Measurements from ENCODE around the gene MAP2K5.

The MAP2K5 gene

DNA sequence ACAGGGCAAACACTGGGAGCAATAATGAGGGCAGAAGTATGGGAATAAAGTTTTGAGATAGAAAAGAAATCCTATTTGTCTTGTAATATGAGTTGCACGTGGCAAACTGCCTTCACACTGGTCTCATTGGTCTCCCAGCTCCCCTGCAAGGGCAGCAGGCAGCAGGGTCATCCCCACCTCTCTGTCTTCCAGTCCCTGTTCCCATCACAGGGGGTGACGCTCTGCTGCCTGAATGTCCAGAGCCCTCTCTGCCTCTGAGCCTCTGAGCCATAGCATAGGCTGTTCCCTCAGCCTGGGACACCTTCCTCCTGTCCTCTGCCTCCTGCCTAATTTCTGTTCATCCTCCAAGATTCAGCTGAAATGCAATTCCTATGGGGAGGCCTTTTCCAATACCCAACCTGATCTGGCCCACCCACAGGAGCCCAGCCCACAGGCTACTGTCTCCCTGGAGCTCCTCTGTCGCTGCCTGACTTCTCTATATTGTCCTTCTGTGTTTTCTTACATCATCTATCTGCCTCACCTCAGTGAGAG is 270.7 kb downstream of the MAP2K5 start:
- FAIRE-seq: no peak

DNA sequence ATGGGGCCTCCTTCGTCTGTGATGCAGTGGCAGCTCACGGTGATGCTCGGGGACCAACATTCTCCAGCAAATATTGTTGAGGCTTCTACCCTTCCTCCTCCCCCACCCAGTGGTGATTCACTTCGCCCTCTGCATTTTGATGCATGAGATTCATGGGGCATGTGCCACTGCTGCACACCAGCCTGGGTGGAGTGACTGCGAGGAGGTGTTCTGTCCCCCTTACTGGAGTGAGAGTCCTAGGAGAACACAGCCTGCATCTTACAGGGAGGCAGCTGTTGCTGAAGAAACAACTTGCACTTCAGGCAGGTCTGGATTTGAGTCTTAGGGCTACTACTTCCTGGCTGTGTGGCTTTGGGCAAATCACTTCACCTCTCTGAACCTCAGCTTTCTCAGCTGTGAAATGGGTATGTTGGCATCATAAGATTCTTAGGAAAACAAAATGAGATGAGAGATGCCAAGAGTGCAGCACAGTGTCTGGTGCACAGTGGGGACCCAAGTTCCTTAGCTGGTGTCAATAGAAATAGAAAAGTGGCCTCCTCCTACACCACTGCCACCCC is 272.6 kb downstream of the MAP2K5 start:
- no peak for FAIRE-seq

DNA sequence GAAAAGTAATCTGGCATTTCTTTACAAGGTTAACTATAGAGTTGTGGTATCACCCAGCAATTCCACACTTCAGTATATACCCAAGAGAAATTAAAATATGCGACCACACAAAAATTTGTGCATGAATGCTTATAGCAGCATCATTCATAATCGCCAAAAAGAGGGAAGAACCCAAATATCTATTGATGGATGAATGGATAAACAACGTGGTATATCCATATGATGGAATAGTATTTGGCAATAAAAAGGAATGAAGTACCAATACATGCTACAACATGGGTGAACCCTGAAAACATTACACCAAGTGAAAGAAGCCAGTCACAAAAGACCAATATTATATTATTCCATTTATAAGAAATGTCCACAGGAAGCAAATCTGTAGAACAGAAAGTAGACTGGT is 274.2 kb downstream of the MAP2K5 start:
- no peak for FAIRE-seq

DNA sequence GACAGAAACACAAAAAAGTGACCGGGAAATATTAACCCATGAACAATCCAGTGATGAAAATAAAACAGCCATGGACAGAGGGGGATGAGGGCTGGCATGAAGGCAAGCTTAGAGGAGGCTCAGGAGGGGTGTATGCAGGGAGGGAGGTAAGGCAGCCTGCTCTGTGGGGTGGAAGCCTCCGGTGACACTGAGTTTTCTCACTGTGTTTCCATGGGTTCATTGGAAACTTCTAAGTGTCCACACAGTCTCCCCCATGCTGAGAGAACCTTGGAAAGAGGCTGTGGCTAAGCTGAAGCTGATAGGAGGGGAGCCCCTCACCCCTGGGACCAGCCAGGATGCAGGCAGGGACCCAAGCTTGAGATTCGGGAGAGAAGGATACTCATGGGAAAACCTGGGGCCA is 276.0 kb downstream of the MAP2K5 start:
- no peak for FAIRE-seq

DNA sequence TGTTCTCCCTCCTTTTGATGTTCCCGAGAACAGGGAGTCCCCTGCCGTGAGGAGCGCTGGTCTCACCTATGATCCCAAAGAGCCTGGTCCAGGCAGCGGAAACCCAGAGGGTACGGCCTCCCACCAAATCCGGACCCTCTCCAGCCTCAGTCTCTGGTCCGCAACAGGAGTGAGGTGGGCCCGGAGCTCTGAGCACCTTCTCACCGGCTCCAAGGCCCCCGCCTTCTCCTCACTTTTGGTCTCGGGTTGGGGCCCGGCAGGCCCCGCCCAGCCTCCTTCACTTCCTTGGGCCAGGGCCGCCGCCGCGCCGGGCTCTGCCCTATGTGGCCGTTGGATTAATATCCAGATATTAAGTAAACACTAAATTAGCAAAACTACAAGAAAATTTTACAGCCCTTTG is 277.1 kb downstream of the MAP2K5 start:
- FAIRE-seq: no peak

DNA sequence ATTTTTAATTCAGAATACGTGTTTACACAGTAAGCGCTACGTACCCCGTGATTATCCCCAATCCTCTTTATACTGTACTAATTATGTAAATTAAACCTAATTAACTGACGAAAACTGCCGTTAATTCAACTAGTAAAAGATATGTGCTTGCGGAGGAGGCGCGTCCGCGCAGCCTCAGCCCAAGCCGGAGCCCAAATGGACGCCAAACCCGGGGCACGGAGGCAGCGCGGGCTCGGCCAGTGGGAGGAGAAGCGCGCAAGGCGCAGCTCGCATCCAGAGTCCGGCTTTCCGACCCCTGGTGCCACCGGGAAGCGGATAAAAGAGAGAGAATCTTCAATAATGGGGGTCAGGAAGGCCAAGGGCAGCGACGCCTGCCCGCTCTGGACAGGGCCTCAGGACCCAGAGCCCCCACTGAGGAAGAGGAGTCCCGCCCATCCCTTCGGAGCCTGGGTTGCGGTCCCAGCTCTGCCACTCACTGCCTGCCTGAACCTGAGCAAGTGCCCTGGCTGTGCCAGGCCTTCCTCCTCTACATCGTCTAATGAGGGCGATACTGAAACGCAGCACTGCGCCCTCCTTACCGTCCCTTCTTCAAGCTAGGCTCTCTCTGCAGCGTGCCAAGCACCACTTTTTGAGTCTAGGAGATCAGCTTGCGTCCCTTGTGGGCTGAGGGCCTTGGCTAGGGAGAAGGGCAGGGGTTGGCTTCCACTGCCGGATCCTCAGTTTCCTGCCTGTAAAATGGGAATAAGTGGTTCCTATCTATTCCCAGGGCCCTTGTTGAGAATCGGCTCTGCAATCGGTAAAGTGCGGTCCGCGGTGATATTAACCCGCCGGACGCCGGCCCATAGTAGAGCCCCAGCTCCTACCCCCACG is 277.9 kb downstream of the MAP2K5 start:
- FAIRE-seq: no peak

DNA sequence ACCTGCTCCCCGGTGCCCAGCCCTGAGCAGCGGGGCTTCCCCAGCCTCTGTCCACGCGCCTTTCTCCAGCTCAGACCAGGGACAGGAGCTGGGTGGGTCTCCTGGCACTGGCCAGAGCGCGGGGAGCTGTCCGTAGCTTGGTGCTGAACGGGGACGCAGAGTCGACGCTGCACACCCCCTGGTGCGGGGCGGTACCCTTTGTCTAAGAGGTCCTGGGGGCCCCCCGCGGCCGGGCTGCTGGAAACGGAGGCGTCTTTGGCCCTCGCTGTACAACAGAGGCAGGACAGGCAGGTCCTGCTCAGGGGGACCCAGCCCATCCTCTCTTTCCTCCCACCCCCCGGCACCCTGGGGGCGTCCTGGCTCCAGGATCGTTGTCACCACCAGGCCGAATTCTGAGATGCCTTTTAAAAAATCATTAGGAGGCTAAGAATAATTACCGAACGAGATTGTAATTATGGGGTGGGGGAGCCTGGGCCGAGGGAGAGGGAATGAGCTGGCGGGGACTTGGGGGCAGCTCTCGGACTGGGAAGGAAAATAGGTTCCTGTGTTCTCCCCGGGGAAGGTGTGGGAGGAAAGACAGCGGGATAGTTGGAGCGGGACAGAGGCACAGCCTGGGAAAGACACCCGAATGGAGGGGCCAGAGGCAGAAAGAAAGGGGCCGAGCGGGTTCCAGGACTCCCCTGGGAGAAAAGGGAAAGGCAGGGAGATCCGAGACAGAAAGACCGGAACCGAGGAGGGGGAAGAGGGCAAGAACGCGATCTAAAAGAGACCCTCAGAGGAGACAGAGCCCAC is 278.7 kb downstream of the MAP2K5 start:
- FAIRE-seq: no peak

DNA sequence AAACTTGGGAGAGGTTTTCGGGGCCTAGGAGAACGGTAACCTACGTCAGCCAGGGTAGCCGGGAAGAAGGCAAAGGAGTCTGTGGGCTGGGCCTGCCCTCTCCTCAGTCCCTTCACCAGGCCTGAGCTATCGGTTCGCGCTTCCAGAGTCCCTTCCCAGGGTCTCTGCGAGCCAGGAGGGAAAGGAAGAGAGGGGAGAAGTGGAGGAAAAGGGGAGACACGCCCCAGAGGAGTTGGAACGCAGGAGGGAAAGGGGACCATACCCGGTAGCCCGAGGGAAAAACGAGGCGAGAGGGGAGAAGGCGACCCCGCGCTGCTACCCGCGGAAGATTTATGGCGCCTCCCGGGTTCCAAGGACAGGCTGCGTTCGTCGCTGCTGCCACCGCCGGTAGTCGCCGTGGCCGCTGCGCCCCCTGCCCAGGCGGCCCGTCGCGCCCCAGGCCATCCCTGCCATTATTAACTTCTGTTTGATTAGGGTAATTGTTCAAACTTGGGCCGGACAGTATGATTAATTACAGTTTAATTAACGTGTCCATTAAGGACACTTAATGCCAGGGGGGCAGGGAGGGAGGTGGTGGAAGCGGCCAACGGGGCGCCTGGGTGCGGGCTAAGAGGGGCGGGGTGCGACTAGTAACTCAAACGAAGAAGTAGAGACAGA is 279.4 kb downstream of the MAP2K5 start:
- FAIRE-seq: no peak

DNA sequence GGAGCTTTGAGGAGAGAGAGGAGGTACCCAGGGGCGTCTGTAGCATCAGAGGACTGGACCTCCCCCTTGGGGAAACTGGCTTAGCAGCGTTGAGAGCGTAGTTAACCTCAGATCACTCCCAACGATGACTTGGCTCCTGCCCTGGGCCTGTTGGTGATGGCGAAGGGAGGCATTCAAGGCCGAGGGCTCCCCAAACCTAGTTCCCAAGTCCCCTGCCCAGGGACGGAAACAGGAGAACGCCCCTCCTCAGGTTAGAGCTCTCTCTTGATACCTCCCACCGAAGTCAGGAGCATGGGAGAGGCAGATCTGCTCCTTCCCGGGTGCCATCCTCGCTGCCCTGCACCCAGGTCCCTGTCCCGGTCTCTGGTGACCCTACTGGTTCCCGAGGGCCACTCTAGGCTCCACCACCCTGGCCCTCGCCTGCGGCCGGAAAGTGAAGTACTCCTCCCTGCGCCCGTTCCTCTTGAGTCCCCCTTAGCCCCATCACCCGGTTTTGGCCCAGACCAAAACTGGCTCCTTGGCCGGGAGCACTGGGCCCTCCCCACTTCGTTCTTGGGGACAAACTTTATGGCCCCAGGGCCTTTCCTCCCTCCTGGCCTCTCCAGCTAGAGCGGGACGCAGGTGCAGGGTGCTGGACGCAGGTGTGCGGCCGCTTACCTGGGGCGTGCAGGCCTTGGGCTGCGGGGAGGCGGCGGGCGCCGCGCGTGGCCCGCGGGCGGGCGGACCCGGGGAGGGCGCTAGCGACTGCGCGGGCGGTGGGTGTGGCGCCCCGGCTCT is 280.2 kb downstream of the MAP2K5 start:
- no peak for FAIRE-seq

DNA sequence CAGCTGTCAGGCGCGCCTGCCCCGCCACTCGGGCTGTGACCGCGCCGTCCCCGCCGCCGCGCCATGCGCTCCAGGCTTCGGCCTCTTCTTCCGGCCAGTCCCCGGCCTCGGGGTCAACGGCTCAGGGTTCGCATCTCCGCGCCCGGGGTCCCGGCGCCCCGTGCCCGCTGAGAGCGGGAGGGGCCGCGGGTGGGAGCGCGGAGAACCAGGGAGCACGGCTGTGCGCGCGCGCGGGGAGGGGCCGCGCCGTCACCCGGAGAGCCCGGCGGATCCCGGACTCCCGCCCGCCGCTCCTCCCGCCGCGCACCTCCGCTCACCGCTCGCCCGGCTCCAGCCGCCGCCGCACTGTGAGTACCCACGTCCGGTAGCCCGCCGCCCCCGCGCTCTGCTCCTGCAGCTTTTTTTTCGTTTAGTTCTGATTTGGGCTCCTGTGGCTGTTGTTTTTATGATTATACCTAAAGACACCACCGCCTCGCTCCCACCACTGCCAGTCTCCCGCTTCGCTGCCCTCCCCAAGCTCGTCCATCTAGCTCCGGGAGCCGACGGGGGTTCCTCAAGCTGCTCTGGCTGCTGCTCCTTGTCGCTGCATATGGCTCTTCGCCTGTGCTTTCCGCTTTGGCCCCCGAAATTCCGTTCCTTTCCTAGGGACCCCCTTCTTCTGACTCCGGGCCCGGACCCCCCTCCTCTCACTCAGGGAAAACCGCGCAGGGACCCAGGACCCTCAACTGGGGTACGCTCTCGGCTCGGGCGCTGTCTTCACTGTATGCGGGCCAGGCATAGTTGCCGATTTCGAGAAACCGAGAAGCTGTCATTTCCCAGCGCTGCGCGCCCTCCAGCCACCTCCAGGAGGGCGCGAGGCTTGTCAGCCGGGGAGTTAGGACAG is 281.1 kb downstream of the MAP2K5 start:
- no peak for FAIRE-seq

DNA sequence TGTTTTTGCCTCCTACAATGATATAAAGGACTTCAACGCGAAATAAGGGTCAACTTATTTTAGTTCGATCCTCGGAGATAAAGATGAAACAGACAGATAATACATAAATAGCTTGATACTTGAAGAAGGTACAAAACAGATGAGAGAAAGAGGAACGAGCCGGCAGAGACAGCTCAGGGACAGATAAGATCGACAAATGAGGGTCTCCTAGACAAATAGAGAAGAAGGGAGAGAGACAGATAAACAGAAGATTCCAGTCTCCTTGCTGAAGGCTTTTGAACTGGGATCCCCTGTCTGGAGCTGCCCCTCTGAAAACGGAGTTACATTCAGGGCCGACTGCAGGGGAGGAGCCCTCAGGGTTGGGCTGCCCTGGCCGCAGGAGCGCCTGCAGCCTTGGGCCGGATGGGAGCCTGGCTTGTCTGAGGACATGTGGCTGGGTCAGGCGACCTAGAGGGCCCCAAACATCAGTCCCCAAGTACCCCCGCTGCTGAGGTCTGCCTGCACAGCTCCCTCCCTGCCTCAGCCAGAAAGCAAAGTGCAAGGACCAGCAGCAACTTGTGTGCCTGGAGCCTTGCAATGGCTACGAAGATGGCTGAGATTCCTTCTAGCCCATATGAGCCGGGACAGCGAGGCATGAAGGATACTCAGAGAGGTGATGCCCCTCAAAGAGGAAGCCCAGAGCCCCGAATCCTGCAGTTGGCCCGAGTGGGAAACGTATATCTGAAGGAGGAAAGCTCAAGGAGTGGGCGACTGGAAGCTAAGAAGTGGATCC is 281.9 kb downstream of the MAP2K5 start:
- FAIRE-seq: no peak

DNA sequence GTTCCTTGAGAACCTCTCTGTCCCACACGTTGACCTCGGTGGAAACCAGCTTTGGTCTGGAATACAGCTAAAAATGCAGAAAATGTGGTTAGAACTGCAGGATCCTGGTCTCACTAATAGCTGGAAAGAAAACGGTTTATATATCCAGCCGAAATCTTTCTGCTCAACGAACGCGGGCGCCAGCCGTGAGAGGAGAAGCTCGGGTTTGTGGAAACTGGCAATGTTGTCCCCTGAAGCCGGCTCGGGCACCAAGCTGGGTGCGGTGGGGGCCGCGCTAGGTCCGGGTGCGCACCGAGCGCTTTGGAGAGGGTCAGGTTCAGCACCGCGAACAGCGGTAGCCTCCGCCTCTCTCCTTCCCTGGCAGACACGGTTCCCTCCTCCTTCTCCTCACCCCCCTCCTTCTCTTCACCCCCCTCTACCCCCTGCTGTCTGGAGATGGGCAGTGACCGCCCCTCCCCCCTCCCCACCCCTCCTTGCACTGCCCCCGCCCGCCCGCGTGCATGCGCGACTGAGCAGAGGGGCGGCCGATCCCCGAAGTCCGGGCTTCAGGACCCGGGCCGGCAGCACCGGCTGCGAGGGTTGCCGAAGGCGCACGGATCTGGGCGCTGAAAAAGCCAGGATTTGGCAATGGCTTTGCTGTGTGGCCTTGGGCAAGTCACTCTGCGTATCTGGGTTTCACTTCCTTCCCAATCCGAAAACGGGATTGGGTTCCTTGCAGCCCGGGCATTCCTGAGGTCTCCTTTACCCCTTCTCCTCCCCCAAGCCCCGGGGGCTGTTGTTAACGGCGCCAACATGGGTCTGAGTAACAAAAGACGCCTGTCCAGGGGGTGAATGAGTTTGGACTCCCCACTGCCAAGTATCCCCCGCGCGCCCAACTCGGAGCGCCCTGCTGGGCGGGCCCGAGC is 282.7 kb downstream of the MAP2K5 start, which contains the start of gene SKOR1:
SKOR1 (plus strand) TSS at position 534 of the 905 bp plus-strand sequence; CDS start at position 628, 94 bp downstream.
- FAIRE-seq: no peak

DNA sequence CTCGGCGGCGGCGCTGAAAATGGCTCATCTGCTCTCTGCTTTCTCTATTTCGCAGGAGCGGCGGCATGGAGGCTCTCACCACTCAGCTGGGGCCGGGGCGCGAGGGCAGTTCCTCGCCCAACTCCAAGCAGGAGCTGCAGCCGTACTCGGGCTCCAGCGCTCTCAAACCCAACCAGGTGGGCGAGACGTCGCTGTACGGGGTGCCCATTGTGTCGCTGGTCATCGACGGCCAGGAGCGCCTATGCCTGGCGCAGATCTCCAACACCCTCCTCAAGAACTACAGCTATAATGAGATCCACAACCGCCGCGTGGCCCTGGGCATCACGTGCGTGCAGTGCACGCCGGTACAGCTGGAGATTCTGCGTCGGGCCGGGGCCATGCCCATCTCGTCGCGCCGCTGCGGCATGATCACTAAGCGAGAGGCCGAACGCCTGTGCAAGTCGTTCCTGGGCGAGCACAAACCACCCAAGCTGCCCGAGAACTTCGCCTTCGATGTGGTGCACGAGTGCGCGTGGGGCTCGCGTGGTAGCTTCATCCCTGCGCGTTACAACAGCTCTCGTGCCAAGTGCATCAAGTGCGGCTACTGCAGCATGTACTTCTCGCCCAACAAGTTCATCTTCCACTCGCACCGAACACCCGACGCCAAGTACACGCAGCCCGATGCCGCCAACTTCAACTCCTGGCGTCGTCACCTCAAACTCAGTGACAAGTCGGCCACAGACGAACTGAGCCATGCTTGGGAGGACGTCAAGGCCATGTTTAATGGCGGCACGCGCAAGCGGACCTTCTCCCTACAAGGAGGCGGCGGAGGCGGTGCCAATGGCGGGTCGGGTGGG is 283.6 kb downstream of the MAP2K5 start:
- FAIRE-seq: no peak

DNA sequence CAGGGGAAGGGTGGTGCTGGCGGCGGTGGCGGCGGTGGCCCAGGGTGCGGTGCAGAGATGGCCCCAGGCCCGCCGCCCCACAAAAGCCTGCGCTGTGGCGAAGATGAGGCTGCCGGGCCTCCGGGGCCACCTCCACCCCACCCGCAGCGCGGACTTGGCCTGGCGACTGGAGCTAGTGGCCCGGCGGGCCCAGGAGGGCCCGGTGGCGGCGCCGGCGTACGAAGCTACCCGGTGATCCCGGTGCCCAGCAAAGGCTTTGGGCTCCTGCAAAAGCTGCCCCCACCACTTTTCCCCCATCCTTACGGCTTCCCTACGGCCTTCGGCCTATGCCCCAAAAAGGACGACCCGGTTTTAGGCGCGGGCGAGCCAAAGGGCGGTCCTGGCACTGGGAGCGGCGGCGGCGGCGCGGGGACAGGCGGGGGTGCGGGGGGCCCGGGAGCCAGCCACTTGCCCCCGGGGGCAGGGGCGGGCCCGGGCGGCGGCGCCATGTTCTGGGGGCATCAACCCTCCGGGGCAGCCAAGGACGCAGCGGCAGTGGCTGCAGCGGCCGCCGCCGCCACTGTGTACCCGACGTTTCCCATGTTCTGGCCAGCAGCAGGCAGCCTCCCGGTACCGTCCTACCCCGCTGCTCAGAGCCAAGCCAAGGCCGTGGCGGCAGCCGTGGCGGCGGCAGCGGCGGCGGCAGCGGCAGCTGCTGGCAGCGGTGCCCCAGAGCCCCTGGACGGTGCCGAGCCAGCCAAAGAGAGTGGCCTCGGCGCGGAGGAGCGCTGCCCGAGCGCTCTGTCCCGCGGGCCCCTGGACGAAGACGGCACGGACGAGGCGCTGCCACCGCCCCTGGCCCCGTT is 284.4 kb downstream of the MAP2K5 start:
- no peak for FAIRE-seq

DNA sequence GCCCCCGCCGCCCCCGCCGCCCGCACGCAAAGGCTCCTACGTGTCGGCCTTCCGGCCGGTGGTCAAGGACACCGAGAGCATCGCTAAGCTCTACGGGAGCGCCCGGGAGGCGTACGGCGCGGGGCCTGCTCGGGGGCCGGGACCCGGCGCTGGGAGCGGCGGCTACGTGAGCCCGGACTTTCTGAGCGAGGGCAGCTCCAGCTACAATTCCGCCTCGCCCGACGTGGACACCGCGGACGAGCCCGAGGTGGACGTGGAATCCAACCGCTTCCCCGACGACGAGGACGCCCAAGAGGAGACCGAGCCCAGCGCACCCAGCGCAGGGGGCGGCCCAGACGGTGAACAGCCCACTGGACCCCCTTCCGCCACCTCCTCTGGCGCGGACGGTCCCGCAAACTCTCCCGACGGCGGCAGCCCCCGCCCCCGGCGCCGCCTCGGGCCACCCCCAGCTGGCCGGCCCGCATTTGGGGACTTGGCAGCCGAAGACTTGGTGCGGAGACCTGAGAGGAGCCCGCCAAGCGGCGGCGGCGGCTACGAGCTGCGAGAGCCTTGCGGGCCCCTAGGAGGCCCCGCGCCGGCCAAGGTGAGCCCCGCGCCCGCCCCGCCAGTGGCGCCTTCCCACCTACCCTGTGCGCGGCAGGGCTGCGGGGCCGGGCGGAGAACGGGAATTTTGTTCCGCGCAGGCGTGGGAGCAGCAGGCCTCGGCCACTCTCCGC is 285.2 kb downstream of the MAP2K5 start:
- FAIRE-seq: no peak

DNA sequence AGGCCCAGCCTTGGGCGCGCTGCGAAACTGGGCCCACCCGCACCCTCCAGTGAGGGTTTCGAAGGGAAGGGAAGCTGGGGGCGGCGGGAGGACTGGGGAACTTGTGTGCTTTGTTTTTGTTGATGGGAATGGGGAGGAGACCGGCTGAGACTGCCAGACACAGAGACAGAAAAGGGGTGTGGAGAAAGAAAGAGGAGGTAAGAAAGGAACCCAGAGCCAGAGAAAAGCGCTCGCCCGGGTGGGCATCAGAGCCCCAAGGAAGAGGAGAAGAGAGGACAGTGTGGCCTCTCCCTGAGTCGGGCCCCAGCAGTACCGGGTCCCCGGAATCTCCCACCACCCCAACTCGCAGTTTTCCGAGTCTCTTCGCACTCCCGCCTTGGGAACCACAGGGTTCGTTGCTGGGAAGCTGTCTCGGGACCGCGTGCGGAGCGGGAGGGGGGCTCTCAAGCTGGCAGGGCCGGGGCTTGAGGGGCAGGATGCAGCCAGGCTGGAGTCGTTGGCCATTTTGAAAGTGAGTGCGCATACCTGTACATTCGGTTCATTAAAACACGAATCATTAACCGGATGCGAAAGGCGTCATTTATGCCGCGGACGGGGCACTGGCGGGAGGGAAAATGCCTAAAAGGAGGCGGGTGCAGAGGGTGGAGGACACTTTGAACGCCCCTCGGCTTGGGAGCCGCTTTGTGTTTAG is 285.9 kb downstream of the MAP2K5 start:
- FAIRE-seq: no peak

Measured in TTC549 (cell line).